HepG2 (cell line): ENCODE measurements around the gene NFILZ. TPM values are rescaled to one million over a fixed set of nuclear protein-coding genes. Genes with fewer than 3 reads are reported as not detected.

ENCODE experiments used
- ATAC-seq: fragments of 200-7000 bp; cut with Tn5 transposase; 3 replicates; pipeline ENCODE4 v1.9.1; 2020; ENCODE audit warnings: mild to moderate bottlenecking, moderate library complexity
- BruUV-seq: library from RNA; stranded (reverse); fragments of 400-500 nt; replicated peaks from 2 replicates; lab custom pipeline; 2021; lab: Mats Ljungman, UMichigan
- CTCF ChIA-PET: fragments of 300-600 bp; formaldehyde crosslinking; extraction: SDS; loops from one replicate; lab custom pipeline; 2021; ENCODE audit warnings: low total read pairs, inconsistent platforms, low intra/inter-chr PET ratio; lab: Yijun Ruan, JAX
- POLR2A ChIA-PET: fragments of 350-600 bp; sonication (Branson Sonifier 250); formaldehyde crosslinking; loops from one replicate; lab custom pipeline; 2020; ENCODE audit warnings: antibody characterized with exemption, inconsistent platforms; lab: Yijun Ruan, JAX
- DNase-seq: peaks from one replicate; pipeline ENCODE4 v3.0.0-alpha.2; 2015; ENCODE audit warnings: low spot score
- FAIRE-seq: peaks from 3 replicates; lab custom pipeline; 2011; peaks lifted over from hg19 to GRCh38; lab: Jason Lieb, UNC
- H2AFZ ChIP-seq: one replicate; pipeline ENCODE4 v1.6.1; 2011; ENCODE audit warnings: low read length, inconsistent platforms
- H3K27ac ChIP-seq: fragments of 300-600 bp; 3 replicates; pipeline ENCODE4 v1.8.0; 2011; ENCODE audit warnings: mixed run types, mild to moderate bottlenecking, mixed read lengths, low read length, inconsistent platforms; ENCODE audit not compliant: insufficient read depth; ENCODE audit errors: extremely low read length
- H3K27me3 ChIP-seq, 2 experiments: fragments of 200-600 bp in 1 of 2; 2 replicates in 1 of 2; 3 replicates in 1 of 2; pipeline versions ENCODE4 v1.6.0 to v1.8.0; 2011; ENCODE audit warnings: low read length in 2 of 2, mild to moderate bottlenecking in 2 of 2, moderate library complexity in 2 of 2, inconsistent platforms in 1 of 2; ENCODE audit not compliant: insufficient read depth in 2 of 2, control insufficient read depth in 1 of 2
- H3K36me3 ChIP-seq, 2 experiments: fragments of 200-600 bp in 1 of 2; replicated peaks in 1 of 2; 2 replicates in 1 of 2; 3 replicates in 1 of 2; pipeline versions ENCODE4 v1.5.1 to v1.8.0; 2011; ENCODE audit warnings: low read length in 2 of 2, inconsistent platforms in 1 of 2; ENCODE audit not compliant: insufficient read depth in 2 of 2, control insufficient read depth in 1 of 2
- H3K4me1 ChIP-seq: 2 replicates; pipeline ENCODE4 v1.5.1; 2012; ENCODE audit warnings: low read length, inconsistent platforms; ENCODE audit not compliant: insufficient read depth
- H3K4me2 ChIP-seq: 2 replicates; pipeline ENCODE4 v1.6.0; 2011; ENCODE audit warnings: low read depth, low read length, inconsistent platforms
- H3K4me3 ChIP-seq, 3 experiments: fragments of 200-600 bp in 1 of 3; sonication (generic), shearing (Covaris generic) in 1 of 3; replicated peaks in 1 of 3; 2 replicates each; pipeline ENCODE4 v1.5.1; 2011 to 2016; ENCODE audit warnings: low read length in 3 of 3, inconsistent platforms in 2 of 3, low read depth in 2 of 3, mild to moderate bottlenecking in 2 of 3, control low read depth in 1 of 3, mixed read lengths in 1 of 3; ENCODE audit not compliant: insufficient read depth in 1 of 3
- H3K79me2 ChIP-seq: one replicate; pipeline ENCODE4 v1.6.1; 2011; ENCODE audit warnings: low read length, inconsistent platforms; ENCODE audit not compliant: insufficient read depth
- H3K9ac ChIP-seq: 2 replicates; pipeline ENCODE4 v1.6.0; 2011; ENCODE audit warnings: mild to moderate bottlenecking, low read depth, low read length, inconsistent platforms; ENCODE audit not compliant: insufficient read depth
- H3K9me3 ChIP-seq: 2 replicates; pipeline ENCODE4 v1.5.1; 2012; ENCODE audit warnings: mild to moderate bottlenecking, low read length
- H4K20me1 ChIP-seq: 2 replicates; pipeline ENCODE4 v1.6.0; 2011; ENCODE audit warnings: inconsistent platforms, mild to moderate bottlenecking, low read length, moderate library complexity; ENCODE audit not compliant: insufficient read depth
- E2F5 ChIP-seq: sonication (generic); formaldehyde crosslinking; conservative IDR thresholded peaks from 2 replicates; pipeline ENCODE4 v1.4.0; 2020; ENCODE audit warnings: missing genetic modification reagents
- GPN1 ChIP-seq: sonication (generic); formaldehyde crosslinking; IDR thresholded peaks from 2 replicates; pipeline ENCODE4 v1.5.1; 2020; ENCODE audit warnings: missing genetic modification reagents, borderline replicate concordance
- HOXD1 ChIP-seq: sonication (generic); formaldehyde crosslinking; IDR thresholded peaks from 2 replicates; pipeline ENCODE4 v1.5.0; 2020; ENCODE audit warnings: missing genetic modification reagents
- IRF1 ChIP-seq: sonication (generic); formaldehyde crosslinking; IDR thresholded peaks from 2 replicates; pipeline ENCODE4 v1.4.0; 2020; ENCODE audit warnings: low read depth, mild to moderate bottlenecking, missing genetic modification reagents
- KDM4B ChIP-seq: sonication (generic); formaldehyde crosslinking; IDR thresholded peaks from 2 replicates; pipeline ENCODE4 v1.4.0; 2020; ENCODE audit warnings: missing genetic modification reagents
- MED1 ChIP-seq: sonication (generic); formaldehyde crosslinking; IDR thresholded peaks from 2 replicates; pipeline ENCODE4 v1.4.0; 2020; ENCODE audit warnings: missing genetic modification reagents
- NFE2L2 ChIP-seq: fragments of 150-350 bp; IDR thresholded peaks from 2 replicates; pipeline ENCODE4 v1.6.1; 2014; ENCODE audit warnings: low read length
- NR2F2 ChIP-seq: IDR thresholded peaks from 2 replicates; pipeline ENCODE4 v1.6.1; 2012; ENCODE audit warnings: low read depth, inconsistent platforms, borderline replicate concordance
- PAF1 ChIP-seq: IDR thresholded peaks from 2 replicates; pipeline ENCODE4 v1.6.1; 2016; ENCODE audit warnings: missing genetic modification reagents, missing compliant biosample characterization
- SP4 ChIP-seq: sonication (generic); formaldehyde crosslinking; IDR thresholded peaks from 2 replicates; pipeline ENCODE4 v1.8.1; 2023; ENCODE audit warnings: mild to moderate bottlenecking, missing genetic modification reagents
- STAG1 ChIP-seq: sonication (generic); formaldehyde crosslinking; IDR thresholded peaks from 2 replicates; pipeline ENCODE4 v1.4.0; 2020; ENCODE audit warnings: missing genetic modification reagents
- STAT5B ChIP-seq: sonication (generic); formaldehyde crosslinking; IDR thresholded peaks from 2 replicates; pipeline ENCODE4 v1.4.0; 2020; ENCODE audit warnings: missing genetic modification reagents
- TEAD3 ChIP-seq: optimal IDR thresholded peaks from 2 replicates; pipeline ENCODE3; 2016; ENCODE audit warnings: borderline replicate concordance
- TERF1 ChIP-seq: sonication (generic); formaldehyde crosslinking; IDR thresholded peaks from 2 replicates; pipeline ENCODE4 v1.8.0; 2022; ENCODE audit warnings: mild to moderate bottlenecking, missing genetic modification reagents, moderate library complexity
- U2AF2 ChIP-seq: fragments of 200-400 bp; formaldehyde crosslinking; IDR thresholded peaks from 2 replicates; pipeline ENCODE4 v1.6.1; 2017; ENCODE audit warnings: low read depth, mild to moderate bottlenecking, low read length
- ZBTB20 ChIP-seq: sonication (generic); formaldehyde crosslinking; IDR thresholded peaks from 2 replicates; pipeline ENCODE4 v1.8.1; 2023; ENCODE audit warnings: missing genetic modification reagents, low read depth, mild to moderate bottlenecking, borderline replicate concordance
- ZBTB38 ChIP-seq: sonication (generic); formaldehyde crosslinking; IDR thresholded peaks from 2 replicates; pipeline ENCODE4 v1.5.1; 2020; ENCODE audit warnings: mild to moderate bottlenecking, missing genetic modification reagents
- ZNF20 ChIP-seq: sonication (generic); formaldehyde crosslinking; IDR thresholded peaks from 2 replicates; pipeline ENCODE4 v1.4.0; 2020; ENCODE audit warnings: mild to moderate bottlenecking, moderate library complexity, missing genetic modification reagents
- ZNF207 ChIP-seq: fragments of 450-650 bp; IDR thresholded peaks from 2 replicates; pipeline ENCODE4 v1.6.1; 2016; ENCODE audit warnings: antibody characterized with exemption, borderline replicate concordance
- ZNF30 ChIP-seq: sonication (generic); formaldehyde crosslinking; IDR thresholded peaks from 2 replicates; pipeline ENCODE4 v1.5.0; 2020; ENCODE audit warnings: mild to moderate bottlenecking, missing genetic modification reagents
- ZNF331 ChIP-seq: sonication (generic); formaldehyde crosslinking; IDR thresholded peaks from 2 replicates; pipeline ENCODE4 v1.4.0; 2020; ENCODE audit warnings: missing genetic modification reagents
- ZNF432 ChIP-seq: sonication (generic); formaldehyde crosslinking; IDR thresholded peaks from 2 replicates; pipeline ENCODE4 v1.5.0; 2020; ENCODE audit warnings: missing genetic modification reagents, mild to moderate bottlenecking, borderline replicate concordance
- ZNF572 ChIP-seq: sonication (generic); formaldehyde crosslinking; IDR thresholded peaks from 2 replicates; pipeline ENCODE4 v1.5.1; 2020; ENCODE audit warnings: mild to moderate bottlenecking, missing genetic modification reagents
- ZNF841 ChIP-seq: sonication (generic); formaldehyde crosslinking; IDR thresholded peaks from 2 replicates; pipeline ENCODE4 v1.8.1; 2023; ENCODE audit warnings: missing genetic modification reagents, borderline replicate concordance
- WGBS: methylation state at CpG from one replicate; pipeline ENCODE4 v1.1.6; 2017; ENCODE audit warnings: low lambda C conversion rate; 5-methylcytosine and 5-hydroxymethylcytosine counted together
- in situ Hi-C: cut with HindIII; loops from 2 replicates; pipeline ENCODE4 v1.10.0; 2017; ENCODE audit warnings: low pct_unique_long_range_greater_than_20kb; ENCODE audit not compliant: extremely low pct_ligation_motif_present
- intact Hi-C: fragments of 100-400 bp; cut with micrococcal nuclease; formaldehyde crosslinking; loops from one replicate; pipeline ENCODE4 v1.10.0; 2022; ENCODE audit not compliant: unreplicated experiment
- polyA plus RNA-seq, 8 experiments: library from polyadenylated mRNA; depleted of rRNA in 3 of 8; stranded (reverse) in 7 of 8; unstranded in 1 of 8; fragments of >200 nt; fragmentation: Illumina TruSeq in 4 of 8; extraction: Trizol in 4 of 8; gene quantifications; 2 replicates each; pipeline versions ENCODE4 v1.2.1 to v1.2.3, GENCODE V29; 2011 to 2016; ENCODE audit warnings: low read depth in 4 of 8, missing spikeins in 1 of 8, mixed read lengths in 1 of 8; ENCODE audit not compliant: insufficient read depth in 1 of 8
- total RNA-seq, 5 experiments: library from RNA; depleted of rRNA; stranded (reverse); fragments of >200 nt; fragmentation: Illumina TruSeq; extraction: Trizol; gene quantifications; 2 replicates each; pipeline ENCODE4 v1.2.3, GENCODE V29; 2016; ENCODE audit warnings: low read depth in 1 of 5
- TF ChIP-seq, protein P1 (sequence below): sonication (generic); formaldehyde crosslinking; IDR thresholded peaks from 2 replicates; pipeline ENCODE4 v1.4.0; 2020; ENCODE audit warnings: mild to moderate bottlenecking, missing genetic modification reagents

NFILZ gene
- total and polyA plus RNA-seq, 2 of the 13 experiments (the other 11 are each of a cell fraction or from before 2014, with no cell fraction given), result not detected

DNA sequence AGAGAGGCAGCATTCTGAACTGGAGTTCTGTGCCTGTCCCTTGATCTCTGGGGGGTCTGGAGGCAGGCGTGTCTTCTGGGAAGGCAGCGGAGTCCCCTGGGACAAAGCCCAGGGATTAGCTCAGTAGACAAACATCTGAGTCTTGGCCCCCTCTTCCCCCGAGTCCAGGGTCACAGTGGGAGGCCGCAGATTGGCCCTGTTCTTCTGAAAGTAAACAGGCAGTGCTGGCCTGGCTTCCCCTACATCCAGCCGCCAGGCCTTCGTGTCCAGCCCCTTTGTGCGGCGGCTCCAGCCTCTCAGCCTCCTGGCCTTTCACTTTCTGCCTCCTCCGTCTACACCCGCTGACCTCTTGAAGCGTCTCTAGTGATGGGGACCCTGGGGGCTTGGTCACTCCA is 989 bp downstream of the NFILZ start:
- Histone ChIP-seq H3K4me1 (peaks cover 49% of the 10 kb centered on the region), H3K4me2 (peak overlapping the region; percentile 70), H3K79me2 (no peaks in the 10 kb centered on the region), H4K20me1 (no peaks in the 10 kb centered on the region), H3K4me3 (peak overlapping the region in 2 of 3 experiments; percentile 37 to 56; a peak in 3 of 6 replicates), H2AFZ (no peak overlapping the region), H3K9me3 (peaks cover 5% of the 10 kb centered on the region; the same call in 1 of the 2 replicates), H3K36me3 (no peaks in the 10 kb centered on the region), H3K9ac (peak overlapping the region; percentile 42; the same call in 1 of the 2 replicates), H3K27me3 (no peaks in the 10 kb centered on the region), H3K27ac (peak overlapping the region; percentile 81)
- no TSS peak for BruUV-seq
- 0% methylated on average over 9 of the region's 11 CpGs for WGBS
- in situ Hi-C loops (no loop called here), intact Hi-C loops (no loop called here)
- peak; percentile 86 for DNase-seq
- FAIRE-seq, result peak; percentile 52
- ChIA-PET CTCF (no interaction called here), POLR2A (interaction anchor here (1.0 to 2.3 kb wide), 8 partner anchors 10 to 118 kb away, joined by 3 to 38 read pairs (median 4); partner anchors contain the start of gene ZNF414)
- peak; percentile 95 for ATAC-seq
- TF ChIP-seq STAG1 (CRISPR knock-in tag) (no peak), IRF1 (CRISPR knock-in tag) (no peak), NR2F2 (peak; percentile 81), MED1 (CRISPR knock-in tag) (peak; percentile 88), E2F5 (no peak), ZNF841 (CRISPR knock-in tag) (no peak), PAF1 (no peak), ZNF20 (CRISPR knock-in tag) (no peak), ZNF572 (CRISPR knock-in tag) (no peak), TEAD3 (CRISPR knock-in tag) (peak; percentile 60), NFE2L2 (no peak), ZBTB38 (CRISPR knock-in tag) (peak; percentile 76), U2AF2 (no peak), SP4 (no peak; the same call in none of the 2 replicates), HOXD1 (CRISPR knock-in tag) (no peak), ZNF30 (CRISPR knock-in tag) (no peak), TERF1 (CRISPR knock-in tag) (no peak), KDM4B (CRISPR knock-in tag) (0 out of 2 replicates have a peak, but pooled peaks have one; percentile 60), ZNF432 (CRISPR knock-in tag) (no peak), ZNF207 (no peak), ZBTB20 (CRISPR knock-in tag) (no peak), ZNF331 (CRISPR knock-in tag) (peak; percentile 61; the same call in 1 of the 2 replicates), STAT5B (CRISPR knock-in tag) (no peak), GPN1 (no peak)
- TF ChIP-seq, protein P1, sequence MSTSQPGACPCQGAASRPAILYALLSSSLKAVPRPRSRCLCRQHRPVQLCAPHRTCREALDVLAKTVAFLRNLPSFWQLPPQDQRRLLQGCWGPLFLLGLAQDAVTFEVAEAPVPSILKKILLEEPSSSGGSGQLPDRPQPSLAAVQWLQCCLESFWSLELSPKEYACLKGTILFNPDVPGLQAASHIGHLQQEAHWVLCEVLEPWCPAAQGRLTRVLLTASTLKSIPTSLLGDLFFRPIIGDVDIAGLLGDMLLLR (CRISPR knock-in tag), result no peak
